ENCODE measurements around the gene DTNB.

GRCh38 chr2:25478736-25479135, 194.6 kb downstream of the DTNB start:
- TF ChIP-seq CTCF (IDR thresholded peaks at IDR 0.05) (no peak), POLR2AphosphoS5 (IDR thresholded peaks at IDR 0.05) (no peak), EP300 (IDR thresholded peaks at IDR 0.05) (no peak)
